ENCODE data around the gene C1orf216. TPM values are rescaled to one million over a fixed set of nuclear protein-coding genes. Genes with fewer than 3 reads are reported as not detected.
"Not testable (repeated sequence)": the region's sequence is repeated elsewhere in the genome, so short reads cannot be mapped to it uniquely, and the experiment has no call there.

The C1orf216 gene
- total RNA-seq, 1 donor: 19.9 TPM

- H3K4me3 ChIP-seq (ENCODE audit: low read depth, low read length): peak overlapping the region; percentile 48
- TF ChIP-seq CTCF (IDR thresholded peaks at IDR 0.05; ENCODE audit: insufficient read depth, low read depth, low read length): no peak
Measured at GRCh38 chr1:35706846-35707600, 11.7 kb downstream of the C1orf216 start.

GRCh38 chr1:35702508-35702907 lies 16.2 kb downstream of the C1orf216 start:
- no peak overlapping the region for H3K4me3 ChIP-seq (ENCODE audit: low read depth, low read length)
- DNase-seq (ENCODE audit: low read depth): no peak
- TF ChIP-seq CTCF (IDR thresholded peaks at IDR 0.05; ENCODE audit: insufficient read depth, low read depth, low read length): peak; percentile 3

More at GRCh38 chr1:35706846-35707600, 11.7 kb downstream of the C1orf216 start:
- no peak for DNase-seq (ENCODE audit: low read depth)

- not testable (repeated sequence) for H3K4me3 ChIP-seq (ENCODE audit: low read depth, low read length); DNase-seq (ENCODE audit: low read depth)
Measured at GRCh38 chr1:35699152-35699551, 19.5 kb downstream of the C1orf216 start.

- no peak for DNase-seq (ENCODE audit: low read depth)
- no peak overlapping the region for H3K4me3 ChIP-seq (ENCODE audit: low read depth, low read length)
- no peak for TF ChIP-seq CTCF (IDR thresholded peaks at IDR 0.05; ENCODE audit: insufficient read depth, low read depth, low read length)
Measured at GRCh38 chr1:35692317-35692716, 26.4 kb downstream of the C1orf216 start.

GRCh38 chr1:35691571-35692220 lies 27.0 kb downstream of the C1orf216 start:
- no peak for DNase-seq (ENCODE audit: low read depth)
- no peak for TF ChIP-seq CTCF (IDR thresholded peaks at IDR 0.05; ENCODE audit: insufficient read depth, low read depth, low read length)
- no peak overlapping the region for H3K4me3 ChIP-seq (ENCODE audit: low read depth, low read length)

GRCh38 chr1:35691080-35691479 lies 27.6 kb downstream of the C1orf216 start:
- no peak for DNase-seq (ENCODE audit: low read depth)
- TF ChIP-seq CTCF (IDR thresholded peaks at IDR 0.05; ENCODE audit: insufficient read depth, low read depth, low read length): no peak
- H3K4me3 ChIP-seq (ENCODE audit: low read depth, low read length): no peak overlapping the region

- DNase-seq (ENCODE audit: low read depth): not testable (repeated sequence)
Measured at GRCh38 chr1:35690103-35690502, 28.6 kb downstream of the C1orf216 start.

GRCh38 chr1:35688161-35688560 lies 30.5 kb downstream of the C1orf216 start:
- no peak overlapping the region for H3K4me3 ChIP-seq (ENCODE audit: low read depth, low read length)
- TF ChIP-seq CTCF (IDR thresholded peaks at IDR 0.05; ENCODE audit: insufficient read depth, low read depth, low read length): no peak
- no peak for DNase-seq (ENCODE audit: low read depth)

More at GRCh38 chr1:35690103-35690502, 28.6 kb downstream of the C1orf216 start:
- H3K4me3 ChIP-seq (ENCODE audit: low read depth, low read length): not testable (repeated sequence)
